SW480 (cell line): ENCODE measurements around the gene ANKHD1.

Source experiments
- DNase-seq: peaks from one replicate; pipeline ENCODE4 v3.0.0-alpha.2; 2016; ENCODE audit warnings: low spot score

Gene ANKHD1

GRCh38 chr5:140546851-140547507, 145.3 kb downstream of the ANKHD1 start:
- DNase-seq, result no peak

- DNase-seq, result peak; percentile 95
Measured at GRCh38 chr5:140547508-140548299, 146.1 kb downstream of the ANKHD1 start, which contains the start of gene EIF4EBP3. EIF4EBP3 (plus strand) TSS chr5:140547662; CDS start chr5:140547738, 76 bp downstream.

GRCh38 chr5:140548300-140548688, 146.7 kb downstream of the ANKHD1 start:
- no peak for DNase-seq

GRCh38 chr5:140548791-140549190, 147.2 kb downstream of the ANKHD1 start:
- DNase-seq, result no peak

- DNase-seq, result no peak
Measured at GRCh38 chr5:140549237-140550144, 147.9 kb downstream of the ANKHD1 start.

GRCh38 chr5:140550147-140551079, 148.8 kb downstream of the ANKHD1 start:
- no peak for DNase-seq

- no peak for DNase-seq
Measured at GRCh38 chr5:140551872-140552271, 150.2 kb downstream of the ANKHD1 start.

GRCh38 chr5:140553657-140554056, 152.0 kb downstream of the ANKHD1 start:
- no peak for DNase-seq

GRCh38 chr5:140554454-140554853, 152.8 kb downstream of the ANKHD1 start:
- no peak for DNase-seq

- DNase-seq, result no peak
Measured at GRCh38 chr5:140555747-140556312, 154.2 kb downstream of the ANKHD1 start.

- no peak for DNase-seq
Measured at GRCh38 chr5:140556438-140556837, 154.8 kb downstream of the ANKHD1 start.

- peak; percentile 90 for DNase-seq
Measured at GRCh38 chr5:140557136-140557805, 155.6 kb downstream of the ANKHD1 start, which contains the start of gene SRA1. SRA1 (minus strand) TSS chr5:140557473; CDS start chr5:140557452, 21 bp downstream.

- no peak for DNase-seq
Measured at GRCh38 chr5:140557965-140558364, 156.3 kb downstream of the ANKHD1 start.

GRCh38 chr5:140558542-140558941, 156.9 kb downstream of the ANKHD1 start:
- DNase-seq, result no peak

GRCh38 chr5:140560227-140560626, 158.6 kb downstream of the ANKHD1 start:
- DNase-seq, result no peak

- no peak for DNase-seq
Measured at GRCh38 chr5:140561753-140562523, 160.3 kb downstream of the ANKHD1 start.

- no peak for DNase-seq
Measured at GRCh38 chr5:140563596-140563995, 162.0 kb downstream of the ANKHD1 start.

- peak; percentile 99 for DNase-seq
Measured at GRCh38 chr5:140564196-140565023, 162.8 kb downstream of the ANKHD1 start, which contains the start of the genes APBB3 and SLC35A4. APBB3 (minus strand) TSS chr5:140564598; CDS start chr5:140564245, 353 bp downstream. SLC35A4 (plus strand) TSS chr5:140564828; CDS start chr5:140567170, 2,342 bp downstream.
